Keratinocyte (primary cell): Measurements from ENCODE around the gene OLR1.

Source experiments
- EZH2 ChIP-seq: IDR thresholded peaks from one replicate; pipeline ENCODE4 v1.6.1; 2012; ENCODE audit warnings: inconsistent platforms, mild to moderate bottlenecking, low read length, moderate library complexity
- TF ChIP-seq, protein P1 (sequence below), 3 experiments: IDR thresholded peaks in 1 of 3; conservative IDR thresholded peaks in 1 of 3; optimal IDR thresholded peaks in 1 of 3; 2 replicates in 2 of 3; 3 replicates in 1 of 3; pipeline versions ENCODE3 to v1.5.1; 2011; ENCODE audit warnings: low read length in 3 of 3, mild to moderate bottlenecking in 3 of 3, moderate library complexity in 2 of 3, control low read depth in 1 of 3, inconsistent platforms in 1 of 3; ENCODE audit not compliant: insufficient read depth in 2 of 3; ENCODE audit errors: extremely low read depth in 1 of 3

DNA sequence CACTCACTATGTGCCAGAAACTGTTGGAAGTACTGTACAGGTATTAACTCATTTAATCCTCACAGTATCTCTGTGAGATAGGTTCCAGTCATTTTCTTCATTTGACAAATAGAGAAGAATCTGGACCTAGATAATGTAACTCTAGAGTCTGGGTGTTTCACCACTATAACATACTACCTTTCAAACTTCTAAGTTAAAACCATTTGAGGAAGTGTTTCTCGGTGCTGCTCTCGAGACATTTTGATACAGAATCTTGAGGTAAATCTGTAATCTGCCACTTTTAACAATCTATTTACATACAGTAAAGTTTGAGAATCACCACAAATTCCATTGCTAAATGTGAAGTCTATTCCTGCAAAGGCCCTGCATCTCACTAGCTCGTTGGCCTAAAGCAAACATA lies 8.8 kb downstream of the OLR1 start:
- TF ChIP-seq, protein P1, sequence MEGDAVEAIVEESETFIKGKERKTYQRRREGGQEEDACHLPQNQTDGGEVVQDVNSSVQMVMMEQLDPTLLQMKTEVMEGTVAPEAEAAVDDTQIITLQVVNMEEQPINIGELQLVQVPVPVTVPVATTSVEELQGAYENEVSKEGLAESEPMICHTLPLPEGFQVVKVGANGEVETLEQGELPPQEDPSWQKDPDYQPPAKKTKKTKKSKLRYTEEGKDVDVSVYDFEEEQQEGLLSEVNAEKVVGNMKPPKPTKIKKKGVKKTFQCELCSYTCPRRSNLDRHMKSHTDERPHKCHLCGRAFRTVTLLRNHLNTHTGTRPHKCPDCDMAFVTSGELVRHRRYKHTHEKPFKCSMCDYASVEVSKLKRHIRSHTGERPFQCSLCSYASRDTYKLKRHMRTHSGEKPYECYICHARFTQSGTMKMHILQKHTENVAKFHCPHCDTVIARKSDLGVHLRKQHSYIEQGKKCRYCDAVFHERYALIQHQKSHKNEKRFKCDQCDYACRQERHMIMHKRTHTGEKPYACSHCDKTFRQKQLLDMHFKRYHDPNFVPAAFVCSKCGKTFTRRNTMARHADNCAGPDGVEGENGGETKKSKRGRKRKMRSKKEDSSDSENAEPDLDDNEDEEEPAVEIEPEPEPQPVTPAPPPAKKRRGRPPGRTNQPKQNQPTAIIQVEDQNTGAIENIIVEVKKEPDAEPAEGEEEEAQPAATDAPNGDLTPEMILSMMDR (optimal IDR thresholded peaks at IDR 0.05 in 1 of 3, IDR thresholded peaks at IDR 0.05 in 1 of 3, conservative IDR thresholded peaks at IDR 0.05 in 1 of 3; ENCODE audit: extremely low read depth in 1 of 3, insufficient read depth in 2 of 3, low read length in 3 of 3): no peak
- TF ChIP-seq EZH2: no peak
